ENCODE data around the gene FLRT1.

The FLRT1 gene

GRCh38 chr11:64049509-64049908 is 13.8 kb downstream of the FLRT1 start:
- DNase-seq = no peak

GRCh38 chr11:64051297-64051696 is 15.6 kb downstream of the FLRT1 start:
- no peak for DNase-seq

- no peak for DNase-seq
Observed at GRCh38 chr11:64052436-64052835, 16.7 kb downstream of the FLRT1 start.

- no peak for DNase-seq
Observed at GRCh38 chr11:64052938-64053622, 17.3 kb downstream of the FLRT1 start.

GRCh38 chr11:64053699-64054098 is 18.0 kb downstream of the FLRT1 start:
- no peak for DNase-seq

GRCh38 chr11:64055077-64055476 is 19.3 kb downstream of the FLRT1 start:
- no peak for DNase-seq

GRCh38 chr11:64056213-64056785 is 20.6 kb downstream of the FLRT1 start:
- DNase-seq = no peak

GRCh38 chr11:64056861-64057260 is 21.1 kb downstream of the FLRT1 start:
- DNase-seq = no peak

- DNase-seq = no peak
Observed at GRCh38 chr11:64057890-64058289, 22.2 kb downstream of the FLRT1 start.

- DNase-seq = no peak
Observed at GRCh38 chr11:64058494-64058893, 22.8 kb downstream of the FLRT1 start.

- DNase-seq = no peak
Observed at GRCh38 chr11:64059339-64060140, 23.8 kb downstream of the FLRT1 start.

GRCh38 chr11:64060263-64060860 is 24.6 kb downstream of the FLRT1 start:
- DNase-seq = no peak

- DNase-seq = no peak
Observed at GRCh38 chr11:64060861-64061444, 25.2 kb downstream of the FLRT1 start.

- no peak for DNase-seq
Observed at GRCh38 chr11:64062185-64063039, 26.7 kb downstream of the FLRT1 start.

GRCh38 chr11:64063777-64064176 is 28.0 kb downstream of the FLRT1 start:
- DNase-seq = no peak

GRCh38 chr11:64064374-64065140 is 28.8 kb downstream of the FLRT1 start:
- no peak for DNase-seq

- no peak for DNase-seq
Observed at GRCh38 chr11:64065141-64065465, 29.4 kb downstream of the FLRT1 start.

- DNase-seq = no peak
Observed at GRCh38 chr11:64065712-64066111, 30.0 kb downstream of the FLRT1 start.

GRCh38 chr11:64067230-64067993 is 31.7 kb downstream of the FLRT1 start:
- DNase-seq = no peak

GRCh38 chr11:64068705-64069400 is 33.1 kb downstream of the FLRT1 start:
- no peak for DNase-seq

Measured in GF-D8 (cell line).